ENCODE measurements around the gene GFPT1. TPM values are rescaled to one million over a fixed set of nuclear protein-coding genes. Genes with fewer than 3 reads are reported as not detected.

Gene GFPT1
- total RNA-seq, 2 donors from 2014 or later: 31.6 to 34.6 TPM

- Histone ChIP-seq H3K9me3 (no peaks in the 10 kb centered on the region), H3K4me1 (peaks cover 37% of the 10 kb centered on the region), H3K4me3 (no peak overlapping the region), H3K27ac (peak overlapping the region in 2 of 4 donors; percentile 51 to 58), H3K36me3 (replicated peaks in 1 of 2; ENCODE audit: insufficient read depth in 1 of 2, low read depth in 2 of 2) (no peaks in the 10 kb centered on the region), H3K27me3 (no peaks in the 10 kb centered on the region)
- ATAC-seq (no peak), DNase-seq (peak in 1 of 4 donors; percentile 20)
- TF ChIP-seq CTCF (IDR thresholded peaks at IDR 0.05) (no peak), POLR2A (IDR thresholded peaks at IDR 0.05) (no peak)
- intact Hi-C loops (cut with DNase I): no loop called here
- 86 to 90% methylated on average over 14 to 19 of the region's 19 CpGs for WGBS, 2 donors
Observed at GRCh38 chr2:69310111-69311023, 76.7 kb downstream of the GFPT1 start.

- H3K4me3 ChIP-seq: no peak overlapping the region
- H3K4me1 ChIP-seq: peaks cover 37% of the 10 kb centered on the region
- WGBS, 2 donors: 39 to 45% methylated on average over 9 of the region's 9 CpGs
- DNase-seq (peak; percentile 55 to 74 (median 60)), ATAC-seq (peak; percentile 61)
- no peaks in the 10 kb centered on the region for H3K9me3 ChIP-seq
- H3K27ac ChIP-seq: peak overlapping the region in 2 of 4 donors; percentile 51 to 58
- no peaks in the 10 kb centered on the region for H3K36me3 ChIP-seq (replicated peaks in 1 of 2; ENCODE audit: insufficient read depth in 1 of 2, low read depth in 2 of 2)
- intact Hi-C loops (cut with DNase I): no loop called here
- no peaks in the 10 kb centered on the region for H3K27me3 ChIP-seq
- TF ChIP-seq POLR2A (IDR thresholded peaks at IDR 0.05) (no peak), CTCF (IDR thresholded peaks at IDR 0.05) (no peak)
Observed at GRCh38 chr2:69309351-69310110, 77.5 kb downstream of the GFPT1 start.

GRCh38 chr2:69308338-69308737 lies 78.7 kb downstream of the GFPT1 start:
- Histone ChIP-seq H3K9me3 (no peaks in the 10 kb centered on the region), H3K4me1 (peaks cover 37% of the 10 kb centered on the region), H3K27me3 (no peaks in the 10 kb centered on the region), H3K27ac (no peak overlapping the region), H3K36me3 (replicated peaks in 1 of 2; ENCODE audit: insufficient read depth in 1 of 2, low read depth in 2 of 2) (no peaks in the 10 kb centered on the region), H3K4me3 (no peak overlapping the region)
- WGBS, 2 donors: 79 to 85% methylated on average over 7 to 8 of the region's 8 CpGs
- DNase-seq (no peak), ATAC-seq (no peak)
- intact Hi-C loops (cut with DNase I): no loop called here
- TF ChIP-seq POLR2A (IDR thresholded peaks at IDR 0.05) (no peak), CTCF (IDR thresholded peaks at IDR 0.05) (no peak)

GRCh38 chr2:69307579-69308064 lies 79.4 kb downstream of the GFPT1 start:
- no peak overlapping the region for H3K27ac ChIP-seq
- peaks cover 37% of the 10 kb centered on the region for H3K4me1 ChIP-seq
- DNase-seq (no peak), ATAC-seq (no peak)
- no peak for TF ChIP-seq CTCF (IDR thresholded peaks at IDR 0.05)
- TF ChIP-seq POLR2A (IDR thresholded peaks at IDR 0.05): no peak
- WGBS, 2 donors: 48 to 56% methylated on average over 11 to 17 of the region's 17 CpGs
- H3K9me3 ChIP-seq: no peaks in the 10 kb centered on the region
- H3K4me3 ChIP-seq: no peak overlapping the region
- no peaks in the 10 kb centered on the region for H3K27me3 ChIP-seq
- intact Hi-C loops (cut with DNase I): no loop called here
- no peaks in the 10 kb centered on the region for H3K36me3 ChIP-seq (replicated peaks in 1 of 2; ENCODE audit: insufficient read depth in 1 of 2, low read depth in 2 of 2)

Data from body of pancreas (tissue), 4 donors.